H1 (cell line): Measurements from ENCODE around the gene EPHB6.

Experiments used
- BRCA1 ChIP-seq: IDR thresholded peaks from 2 replicates; pipeline ENCODE4 v1.6.1; 2012; ENCODE audit warnings: low read depth, low read length, improper control_type of control experiment
- EP300 ChIP-seq, 2 experiments: IDR thresholded peaks; 1 replicate in 1 of 2; 2 replicates in 1 of 2; pipeline ENCODE4 v1.6.1; 2011 to 2012; ENCODE audit warnings: low read depth in 2 of 2, low read length in 2 of 2, mild to moderate bottlenecking in 2 of 2, borderline replicate concordance in 1 of 2, inconsistent platforms in 1 of 2, moderate library complexity in 1 of 2

- TF ChIP-seq EP300 (IDR thresholded peaks at IDR 0.05; ENCODE audit: borderline replicate concordance in 1 of 2, low read depth in 2 of 2, low read length in 2 of 2), result no peak
- no peak for TF ChIP-seq BRCA1
These were observed 32.6 kb downstream of the EPHB6 start for GRCh38 chr7:142887282-142888015.
